Measurements from ENCODE around the gene CKLF.

DNA sequence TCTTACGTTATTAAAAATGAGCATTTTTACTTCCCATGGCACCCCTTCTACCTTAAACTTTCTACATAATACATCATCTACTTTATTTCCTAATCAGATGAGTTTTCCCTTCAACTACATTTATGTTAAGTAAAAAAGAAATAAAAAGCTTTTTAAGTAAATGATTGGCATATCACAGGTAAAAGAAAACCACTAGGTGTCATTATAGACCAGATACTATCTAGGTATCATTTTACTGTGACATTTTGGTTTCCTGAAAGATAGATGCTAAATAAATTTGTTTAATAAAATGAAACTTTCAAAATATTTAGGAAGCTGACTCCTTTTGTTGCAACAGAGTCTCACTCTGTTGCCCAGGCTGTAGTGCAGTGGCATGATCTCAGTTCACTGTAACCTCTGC lies 10.0 kb downstream of the CKLF start:
- TF ChIP-seq CTCF (IDR thresholded peaks at IDR 0.05 in 4 of 5, conservative IDR thresholded peaks at IDR 0.05 in 1 of 5) (peak in 1 of 5 experiments; percentile 25), POLR2A (IDR thresholded peaks at IDR 0.05) (no peak)
